Activated naive CD4-positive, alpha-beta T cell treated with anti-CD3 and anti-CD28 coated beads for 36 hours (primary cell): ENCODE measurements around the gene MAPKAPK3. TPM values are rescaled to one million over a fixed set of nuclear protein-coding genes. Genes with fewer than 3 reads are reported as not detected.
A peak's percentile ranks its signal among the peaks of the same experiment; 100 is the strongest.

ENCODE experiments used
- CTCF ChIA-PET: fragments of 350-600 bp; sonication (Branson Sonifier 250); formaldehyde crosslinking; loops from one replicate; lab custom pipeline; 2021; ENCODE audit warnings: antibody characterized with exemption; lab: Charles Lee
- DNase-seq: peaks from one replicate; pipeline ENCODE4 v3.0.0-alpha.2; 2020
- H3K27ac Mint-ChIP-seq: one replicate; pipeline ENCODE4 v1.8.0; 2021; ENCODE audit warnings: mild to moderate bottlenecking, mixed read lengths
- H3K27me3 Mint-ChIP-seq: one replicate; pipeline ENCODE4 v1.8.0; 2021; ENCODE audit warnings: low read depth, mixed read lengths
- H3K36me3 Mint-ChIP-seq: one replicate; pipeline ENCODE4 v1.8.0; 2021; ENCODE audit warnings: low read depth, mixed read lengths
- H3K4me1 Mint-ChIP-seq: one replicate; pipeline ENCODE4 v1.8.0; 2021; ENCODE audit warnings: low read depth, mixed read lengths
- H3K4me3 Mint-ChIP-seq: one replicate; pipeline ENCODE4 v1.8.0; 2021; ENCODE audit warnings: mild to moderate bottlenecking, moderate library complexity, mixed read lengths
- H3K9me3 Mint-ChIP-seq: one replicate; pipeline ENCODE4 v1.8.0; 2021; ENCODE audit warnings: mixed read lengths
- intact Hi-C: fragments of 100-400 bp; cut with micrococcal nuclease; formaldehyde crosslinking; loops from one replicate; pipeline ENCODE4 v1.15.1; 2023
- total RNA-seq, 2 experiments: library from RNA; stranded (reverse); gene quantifications; one replicate each; pipeline ENCODE4 v1.2.3, GENCODE V29; 2021

The MAPKAPK3 gene
- total RNA-seq, 2 experiments from 2014 or later, result 105 to 106 TPM

DNA sequence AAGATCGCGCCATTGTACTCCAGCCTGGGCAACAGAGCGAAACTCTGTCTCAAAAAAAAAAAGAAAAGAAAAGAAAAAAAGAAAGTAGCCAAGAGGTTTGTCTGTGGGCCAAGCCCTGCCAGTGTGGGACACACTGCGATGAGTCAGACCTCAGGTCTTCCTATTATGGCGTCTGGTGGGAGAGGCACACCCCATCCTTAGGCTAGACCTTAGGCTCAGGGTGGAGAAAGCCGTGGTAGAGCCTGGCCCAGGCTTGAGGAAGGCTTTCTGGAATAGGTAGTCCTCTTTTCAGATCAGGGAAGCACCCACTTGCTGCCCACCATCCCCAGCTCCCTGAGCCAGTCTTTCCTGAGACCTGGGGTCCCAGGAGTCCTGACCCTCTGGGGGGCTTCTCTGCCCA, 41.6 kb upstream of the MAPKAPK3 start:
- CTCF ChIA-PET, result interaction anchor here (4.5 to 13.0 kb wide), 3 partner anchors 14 to 38 kb away, joined by 20 to 274 read pairs (median 234); no protein-coding TSS in a partner anchor
- Mint-ChIP-seq H3K4me3 (no peak overlapping the region), H3K27ac (peak overlapping the region; percentile 95), H3K9me3 (no peaks in the 10 kb centered on the region), H3K36me3 (peaks cover 42% of the 10 kb centered on the region), H3K4me1 (peaks cover 61% of the 10 kb centered on the region), H3K27me3 (no peaks in the 10 kb centered on the region)
- no peak for DNase-seq
- intact Hi-C loops, result no loop called here

DNA sequence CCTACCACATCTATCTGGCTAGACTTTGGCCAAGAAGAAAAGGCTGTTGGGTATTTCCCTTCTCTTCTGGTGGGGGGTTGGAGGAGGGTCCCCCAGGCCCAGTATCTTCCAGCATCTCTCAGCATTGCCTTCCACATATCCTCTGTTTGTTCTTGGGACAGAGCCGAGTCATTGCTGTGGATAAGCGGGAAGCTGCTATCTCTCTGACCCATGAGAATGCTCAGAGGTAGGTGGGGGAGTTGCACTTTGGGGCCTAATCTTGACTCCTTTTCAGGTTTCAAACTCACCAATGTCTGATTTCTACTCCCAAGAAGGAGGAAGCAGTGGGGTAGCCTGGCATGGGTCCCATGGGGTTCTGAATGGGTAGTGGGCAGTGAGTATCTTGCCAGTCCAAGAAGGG, 39.6 kb upstream of the MAPKAPK3 start:
- Mint-ChIP-seq H3K36me3 (peaks cover 48% of the 10 kb centered on the region), H3K4me1 (peaks cover 51% of the 10 kb centered on the region), H3K9me3 (no peaks in the 10 kb centered on the region), H3K27ac (no peak overlapping the region), H3K4me3 (no peak overlapping the region), H3K27me3 (no peaks in the 10 kb centered on the region)
- CTCF ChIA-PET, result interaction anchor here (1.1 to 13.0 kb wide), 3 partner anchors 12 to 227 kb away, joined by 3 to 274 read pairs (median 20); partner anchors contain the start of genes CYB561D2 and NPRL2
- DNase-seq, result no peak
- intact Hi-C loops, result no loop called here

GRCh38 chr3:50580683-50581458, 36.1 kb upstream of the MAPKAPK3 start:
- Mint-ChIP-seq H3K27me3 (no peaks in the 10 kb centered on the region), H3K36me3 (peaks cover 49% of the 10 kb centered on the region), H3K4me3 (no peak overlapping the region), H3K9me3 (no peaks in the 10 kb centered on the region), H3K4me1 (peaks cover 41% of the 10 kb centered on the region), H3K27ac (no peak overlapping the region)
- CTCF ChIA-PET, result interaction anchor here (0.5 to 2.6 kb wide), 8 partner anchors 9 to 72 kb away, joined by 3 to 8 read pairs (median 4); no protein-coding TSS in a partner anchor
- no peak for DNase-seq
- intact Hi-C loops, result no loop called here

DNA sequence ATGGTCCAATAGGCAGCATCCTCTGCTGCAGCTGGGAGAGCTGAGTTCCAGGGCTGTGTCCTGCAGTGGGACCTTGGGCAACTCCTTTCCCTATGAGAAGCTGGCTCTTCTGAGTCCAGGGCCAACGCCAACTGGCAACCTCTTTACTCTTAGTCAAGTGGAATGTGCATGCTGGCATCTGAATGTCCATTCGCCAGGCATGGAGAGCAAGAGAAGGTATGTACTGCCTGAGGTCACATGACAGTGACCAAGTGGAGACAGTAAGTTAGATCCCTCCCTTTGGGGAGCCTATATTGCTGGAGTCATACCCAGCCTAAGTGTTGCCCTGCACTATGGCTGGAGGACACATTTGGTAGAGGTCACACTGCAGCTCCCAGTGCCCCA, 35.5 kb upstream of the MAPKAPK3 start:
- CTCF ChIA-PET, result interaction anchor here (0.5 to 2.6 kb wide), 7 partner anchors 8 to 72 kb away, joined by 3 to 8 read pairs (median 4); no protein-coding TSS in a partner anchor
- H3K9me3 Mint-ChIP-seq, result no peaks in the 10 kb centered on the region
- intact Hi-C loops, result no loop called here
- no peak overlapping the region for H3K27ac Mint-ChIP-seq
- H3K27me3 Mint-ChIP-seq, result no peaks in the 10 kb centered on the region
- no peak for DNase-seq
- H3K4me1 Mint-ChIP-seq, result peaks cover 45% of the 10 kb centered on the region
- no peak overlapping the region for H3K4me3 Mint-ChIP-seq
- H3K36me3 Mint-ChIP-seq, result peaks cover 46% of the 10 kb centered on the region

- H3K9me3 Mint-ChIP-seq, result no peaks in the 10 kb centered on the region
- H3K4me3 Mint-ChIP-seq, result no peak overlapping the region
- intact Hi-C loops, result no loop called here
- H3K27me3 Mint-ChIP-seq, result no peaks in the 10 kb centered on the region
- peaks cover 51% of the 10 kb centered on the region for H3K4me1 Mint-ChIP-seq
- H3K27ac Mint-ChIP-seq, result no peak overlapping the region
- CTCF ChIA-PET, result interaction anchor here (1.7 to 2.6 kb wide), 3 partner anchors 11 to 31 kb away, joined by 3 to 8 read pairs (median 8); no protein-coding TSS in a partner anchor
- DNase-seq, result no peak
- H3K36me3 Mint-ChIP-seq, result peaks cover 44% of the 10 kb centered on the region
Measured at GRCh38 chr3:50582083-50582482, 34.9 kb upstream of the MAPKAPK3 start.

DNA sequence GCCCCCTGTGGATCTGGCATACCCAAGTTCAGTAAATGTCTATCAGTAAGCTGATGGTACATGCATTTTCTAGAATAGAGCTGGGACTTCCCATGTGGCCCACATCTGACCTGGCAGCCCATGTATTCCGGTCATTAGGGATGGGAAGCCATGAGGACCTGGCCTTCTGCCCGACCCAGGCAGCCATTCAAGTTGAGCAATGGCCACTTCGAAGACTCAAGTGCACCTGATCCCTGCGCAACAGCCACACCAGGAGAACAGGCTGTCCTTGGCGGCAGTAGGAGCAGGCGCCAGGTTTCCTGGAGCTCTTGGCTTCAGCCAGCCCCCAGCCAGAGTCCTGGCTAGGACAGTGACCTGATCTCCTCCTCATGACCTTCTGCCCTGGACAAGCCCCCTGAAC, 33.1 kb upstream of the MAPKAPK3 start:
- CTCF ChIA-PET, result no interaction called here
- H3K36me3 Mint-ChIP-seq, result peaks cover 37% of the 10 kb centered on the region
- peaks cover 68% of the 10 kb centered on the region for H3K4me1 Mint-ChIP-seq
- H3K4me3 Mint-ChIP-seq, result no peak overlapping the region
- H3K9me3 Mint-ChIP-seq, result no peaks in the 10 kb centered on the region
- H3K27ac Mint-ChIP-seq, result peak overlapping the region; percentile 14
- DNase-seq, result no peak
- intact Hi-C loops, result no loop called here
- no peaks in the 10 kb centered on the region for H3K27me3 Mint-ChIP-seq

DNA sequence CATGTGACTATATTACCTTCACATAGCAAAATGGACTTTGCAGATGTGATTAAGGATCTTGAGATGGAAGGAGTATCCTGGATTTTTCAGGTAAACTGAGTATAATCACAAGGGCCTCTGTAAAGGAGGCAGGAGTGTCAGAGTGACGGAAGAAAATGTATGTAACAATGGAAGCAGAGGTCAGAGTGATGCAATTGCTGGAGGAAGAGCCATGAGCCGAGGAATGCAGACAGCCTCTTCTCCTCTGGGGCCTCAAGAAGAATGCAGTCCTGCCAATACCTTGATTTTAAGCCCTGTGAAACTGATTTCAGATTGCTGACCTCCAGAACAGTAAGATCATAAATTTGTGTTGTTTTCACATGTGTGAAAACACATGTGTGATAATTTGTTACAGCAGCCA, 32.6 kb upstream of the MAPKAPK3 start:
- CTCF ChIA-PET, result no interaction called here
- H3K36me3 Mint-ChIP-seq, result peaks cover 34% of the 10 kb centered on the region
- peak overlapping the region; percentile 46 for H3K27ac Mint-ChIP-seq
- no peaks in the 10 kb centered on the region for H3K9me3 Mint-ChIP-seq
- no peak overlapping the region for H3K4me3 Mint-ChIP-seq
- no peaks in the 10 kb centered on the region for H3K27me3 Mint-ChIP-seq
- intact Hi-C loops, result no loop called here
- DNase-seq, result no peak
- peaks cover 73% of the 10 kb centered on the region for H3K4me1 Mint-ChIP-seq

- H3K27me3 Mint-ChIP-seq, result no peaks in the 10 kb centered on the region
- H3K4me1 Mint-ChIP-seq, result peaks cover 80% of the 10 kb centered on the region
- H3K4me3 Mint-ChIP-seq, result no peak overlapping the region
- DNase-seq, result peak; percentile 80
- peaks cover 27% of the 10 kb centered on the region for H3K36me3 Mint-ChIP-seq
- intact Hi-C loops, result no loop called here
- CTCF ChIA-PET, result interaction anchor here (1.1 to 10.7 kb wide), 5 partner anchors 8 to 26 kb away, joined by 3 to 274 read pairs (median 94); partner anchors contain the start of genes C3orf18, CISH, HEMK1 and MAPKAPK3
- no peaks in the 10 kb centered on the region for H3K9me3 Mint-ChIP-seq
- H3K27ac Mint-ChIP-seq, result peak overlapping the region; percentile 99
Measured at GRCh38 chr3:50585919-50586762, 30.8 kb upstream of the MAPKAPK3 start.

DNA sequence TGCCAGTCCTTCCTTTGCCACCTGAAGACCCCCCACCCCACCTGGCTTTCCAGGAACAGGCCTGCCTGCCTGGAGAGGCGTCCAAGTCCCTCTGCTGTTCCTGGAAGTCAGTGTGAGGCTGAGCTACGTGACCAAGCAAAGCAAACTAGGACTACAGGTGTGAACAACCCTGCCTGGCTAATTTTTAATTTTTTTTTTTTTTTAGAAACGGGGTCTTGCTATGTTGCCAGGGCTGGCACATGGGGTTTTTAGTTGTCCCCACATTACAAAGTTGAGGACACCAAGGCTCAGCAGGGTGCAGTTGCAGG, 30.2 kb upstream of the MAPKAPK3 start:
- H3K4me1 Mint-ChIP-seq, result peaks cover 82% of the 10 kb centered on the region
- peak overlapping the region; percentile 99 for H3K27ac Mint-ChIP-seq
- no peak overlapping the region for H3K4me3 Mint-ChIP-seq
- no peaks in the 10 kb centered on the region for H3K27me3 Mint-ChIP-seq
- peaks cover 24% of the 10 kb centered on the region for H3K36me3 Mint-ChIP-seq
- peak; percentile 10 for DNase-seq
- intact Hi-C loops, result no loop called here
- H3K9me3 Mint-ChIP-seq, result no peaks in the 10 kb centered on the region
- CTCF ChIA-PET, result interaction anchor here (7.2 to 10.7 kb wide), 3 partner anchors 14 to 25 kb away, joined by 94 to 274 read pairs (median 243); partner anchors contain the start of genes C3orf18, CISH, HEMK1 and MAPKAPK3

DNA sequence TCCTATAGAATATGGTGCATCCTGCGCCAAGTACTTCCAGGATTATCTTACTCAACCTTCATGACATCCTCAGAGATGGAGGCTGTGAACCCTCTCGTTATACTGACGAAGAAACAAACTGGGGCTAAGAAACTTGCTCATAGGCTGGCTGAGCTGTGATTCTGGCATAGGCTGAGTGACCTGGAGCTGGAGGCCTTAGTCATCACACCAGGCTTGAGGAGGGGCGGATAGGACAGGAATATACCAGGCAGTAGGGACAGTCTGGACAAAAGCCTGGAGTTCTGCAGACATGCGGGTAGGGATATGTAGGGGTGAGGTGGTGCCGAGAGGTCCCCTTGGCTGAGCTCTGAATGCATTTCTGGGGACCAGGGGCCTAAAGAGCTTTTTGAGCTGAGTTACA, 29.6 kb upstream of the MAPKAPK3 start:
- CTCF ChIA-PET, result interaction anchor here (7.2 to 10.7 kb wide), 3 partner anchors 14 to 25 kb away, joined by 94 to 274 read pairs (median 243); partner anchors contain the start of genes C3orf18, CISH, HEMK1 and MAPKAPK3
- DNase-seq, result peak; percentile 27
- Mint-ChIP-seq H3K27me3 (no peaks in the 10 kb centered on the region), H3K4me1 (peaks cover 86% of the 10 kb centered on the region), H3K36me3 (peaks cover 20% of the 10 kb centered on the region), H3K9me3 (no peaks in the 10 kb centered on the region), H3K4me3 (no peak overlapping the region), H3K27ac (peak overlapping the region; percentile 99)
- intact Hi-C loops, result no loop called here

DNA sequence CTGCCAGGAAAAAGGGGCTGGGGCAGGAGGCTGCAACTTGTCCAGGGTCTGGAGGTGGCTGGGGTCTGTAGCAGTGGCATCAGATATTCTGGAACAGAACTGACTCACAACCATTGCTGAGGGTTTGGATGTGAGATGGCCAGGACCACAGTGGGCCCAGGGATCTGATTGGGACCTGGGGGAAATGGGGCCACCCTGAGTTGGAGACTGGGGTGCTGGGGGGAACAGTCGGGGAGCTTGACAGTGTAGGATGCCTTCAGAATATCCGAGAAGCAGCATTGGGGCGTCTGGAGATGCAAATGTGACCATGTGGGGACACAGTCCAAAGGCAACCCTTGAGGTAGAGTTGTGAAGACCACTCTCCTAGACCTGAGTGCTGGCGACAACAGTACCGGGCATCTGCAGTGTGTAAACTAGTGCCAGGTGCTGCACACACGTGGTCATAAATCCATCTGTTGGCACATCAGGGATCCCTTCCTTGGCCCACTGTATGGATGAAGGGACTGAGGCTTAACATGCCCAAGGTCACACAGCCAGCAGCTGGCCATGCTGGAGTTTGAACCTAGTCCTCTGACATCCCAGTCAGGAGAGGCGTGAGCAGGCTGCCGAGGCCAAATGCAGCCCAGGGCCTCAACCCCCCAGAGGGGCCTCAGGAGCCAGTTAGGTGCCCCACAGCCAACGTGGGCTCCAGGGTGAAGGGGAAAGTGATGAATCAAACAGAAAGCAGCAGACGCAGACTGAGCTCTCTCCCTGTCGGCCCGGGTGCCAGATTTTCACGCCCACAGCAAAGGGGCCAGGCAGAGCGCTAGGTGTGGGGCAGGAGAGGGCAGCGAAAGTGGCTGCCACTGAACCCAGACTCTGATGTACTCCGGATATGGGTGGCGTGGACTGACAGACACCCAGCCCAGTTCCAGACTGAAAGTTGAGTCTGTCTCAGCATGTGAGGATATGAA, 28.9 kb upstream of the MAPKAPK3 start:
- no peaks in the 10 kb centered on the region for H3K27me3 Mint-ChIP-seq
- CTCF ChIA-PET, result interaction anchor here (7.2 to 10.7 kb wide), 3 partner anchors 14 to 24 kb away, joined by 94 to 274 read pairs (median 243); partner anchors contain the start of genes C3orf18, CISH, HEMK1 and MAPKAPK3
- H3K4me1 Mint-ChIP-seq, result peaks cover 91% of the 10 kb centered on the region
- H3K27ac Mint-ChIP-seq, result peak overlapping the region; percentile 99
- H3K36me3 Mint-ChIP-seq, result peaks cover 15% of the 10 kb centered on the region
- H3K9me3 Mint-ChIP-seq, result no peaks in the 10 kb centered on the region
- H3K4me3 Mint-ChIP-seq, result peak overlapping the region; percentile 42
- peak; percentile 94 for DNase-seq
- intact Hi-C loops, result loop anchor here (1.0 kb wide), 1 partner anchor 65 kb away; no protein-coding TSS in a partner anchor
